C4-2B (cell line): ENCODE results near the gene KRTAP10-10.
A peak's percentile ranks its signal among the peaks of the same experiment; 100 is the strongest.

ENCODE experiments used
- H3K27ac ChIP-seq: fragments of 450-650 bp; 2 replicates; pipeline ENCODE4 v1.5.1; 2017
- ZFX ChIP-seq: fragments of 450-650 bp; IDR thresholded peaks from 2 replicates; pipeline ENCODE4 v1.6.1; 2017
- TF ChIP-seq, protein P1 (sequence below): fragments of 450-650 bp; conservative IDR thresholded peaks from 2 replicates; pipeline ENCODE4 v1.5.1; 2017; ENCODE audit warnings: mild to moderate bottlenecking

Gene KRTAP10-10

DNA sequence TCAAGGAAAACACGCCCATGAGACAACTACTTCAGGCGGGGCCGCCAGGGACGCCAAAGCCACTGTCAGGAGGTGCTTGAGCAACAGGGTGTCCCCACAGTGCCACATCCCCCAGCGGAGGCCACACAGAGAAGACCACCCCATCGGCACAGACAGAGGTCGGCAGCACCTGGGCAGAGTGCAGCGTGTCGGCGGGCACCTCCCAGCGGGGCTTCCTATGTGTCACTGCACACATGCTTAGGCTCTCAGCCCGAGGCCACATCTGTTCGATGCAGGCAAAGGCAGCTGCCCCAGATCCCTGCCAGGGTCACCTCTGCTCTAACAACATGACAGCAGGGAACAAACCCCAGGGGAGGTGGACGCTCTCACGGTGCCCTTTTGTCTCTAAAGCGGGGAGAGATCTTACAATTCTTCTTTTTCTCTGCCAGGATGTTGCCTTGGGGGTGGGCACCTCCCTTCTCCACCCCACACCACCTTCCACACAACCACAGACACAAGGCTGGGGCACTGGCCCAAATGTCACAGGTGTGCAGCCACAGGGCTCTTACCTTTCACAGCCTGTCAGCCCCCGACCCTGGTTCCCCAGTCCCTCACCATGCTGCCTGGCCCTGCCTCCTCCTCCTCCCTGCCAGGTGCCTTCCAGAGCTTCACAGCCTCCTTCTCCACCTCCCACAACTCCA lies 21.1 kb upstream of the KRTAP10-10 start:
- TF ChIP-seq, protein P1, sequence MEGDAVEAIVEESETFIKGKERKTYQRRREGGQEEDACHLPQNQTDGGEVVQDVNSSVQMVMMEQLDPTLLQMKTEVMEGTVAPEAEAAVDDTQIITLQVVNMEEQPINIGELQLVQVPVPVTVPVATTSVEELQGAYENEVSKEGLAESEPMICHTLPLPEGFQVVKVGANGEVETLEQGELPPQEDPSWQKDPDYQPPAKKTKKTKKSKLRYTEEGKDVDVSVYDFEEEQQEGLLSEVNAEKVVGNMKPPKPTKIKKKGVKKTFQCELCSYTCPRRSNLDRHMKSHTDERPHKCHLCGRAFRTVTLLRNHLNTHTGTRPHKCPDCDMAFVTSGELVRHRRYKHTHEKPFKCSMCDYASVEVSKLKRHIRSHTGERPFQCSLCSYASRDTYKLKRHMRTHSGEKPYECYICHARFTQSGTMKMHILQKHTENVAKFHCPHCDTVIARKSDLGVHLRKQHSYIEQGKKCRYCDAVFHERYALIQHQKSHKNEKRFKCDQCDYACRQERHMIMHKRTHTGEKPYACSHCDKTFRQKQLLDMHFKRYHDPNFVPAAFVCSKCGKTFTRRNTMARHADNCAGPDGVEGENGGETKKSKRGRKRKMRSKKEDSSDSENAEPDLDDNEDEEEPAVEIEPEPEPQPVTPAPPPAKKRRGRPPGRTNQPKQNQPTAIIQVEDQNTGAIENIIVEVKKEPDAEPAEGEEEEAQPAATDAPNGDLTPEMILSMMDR: no peak
- TF ChIP-seq ZFX: no peak
- no peak overlapping the region for H3K27ac ChIP-seq

DNA sequence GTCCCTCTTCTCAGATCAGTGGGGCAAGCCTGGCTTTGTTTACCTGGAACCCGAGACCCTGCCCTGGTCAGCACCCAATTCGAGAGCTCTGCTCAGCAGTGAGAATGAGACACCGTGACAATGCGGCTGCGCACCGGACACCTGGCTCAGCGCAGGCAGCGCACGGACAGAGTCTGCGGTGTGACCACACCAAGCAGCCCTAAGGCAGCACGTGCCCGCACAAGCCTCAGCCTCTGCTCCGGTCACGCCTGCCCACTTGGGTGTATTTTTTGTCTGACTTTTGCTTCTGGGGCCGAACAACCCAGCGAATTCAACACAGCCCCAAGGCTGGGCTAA lies 20.6 kb upstream of the KRTAP10-10 start:
- H3K27ac ChIP-seq: no peak overlapping the region
- no peak for TF ChIP-seq ZFX
- TF ChIP-seq, protein P1: no peak

DNA sequence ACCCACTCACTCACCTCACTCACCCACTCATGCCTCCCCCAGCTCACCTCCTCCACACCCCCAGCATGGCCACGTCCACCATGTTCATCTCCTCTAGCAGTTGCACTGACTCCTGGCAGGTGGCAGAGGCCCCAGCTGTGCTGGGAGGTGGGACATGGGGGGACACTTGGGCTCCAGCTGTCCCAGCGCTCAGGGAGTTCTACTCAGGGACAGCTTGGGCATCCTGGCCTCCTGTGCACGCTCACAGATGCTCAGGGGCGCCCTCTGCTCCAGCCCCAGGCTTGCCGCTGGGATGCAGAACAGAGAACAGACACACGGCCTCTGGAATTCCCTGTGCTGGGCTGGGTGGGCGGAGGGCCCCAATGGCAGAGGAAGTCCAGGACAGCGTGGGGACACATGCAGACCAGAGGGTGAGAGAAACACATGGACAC lies 20.1 kb upstream of the KRTAP10-10 start:
- TF ChIP-seq ZFX: no peak
- TF ChIP-seq, protein P1: no peak
- no peak overlapping the region for H3K27ac ChIP-seq

DNA sequence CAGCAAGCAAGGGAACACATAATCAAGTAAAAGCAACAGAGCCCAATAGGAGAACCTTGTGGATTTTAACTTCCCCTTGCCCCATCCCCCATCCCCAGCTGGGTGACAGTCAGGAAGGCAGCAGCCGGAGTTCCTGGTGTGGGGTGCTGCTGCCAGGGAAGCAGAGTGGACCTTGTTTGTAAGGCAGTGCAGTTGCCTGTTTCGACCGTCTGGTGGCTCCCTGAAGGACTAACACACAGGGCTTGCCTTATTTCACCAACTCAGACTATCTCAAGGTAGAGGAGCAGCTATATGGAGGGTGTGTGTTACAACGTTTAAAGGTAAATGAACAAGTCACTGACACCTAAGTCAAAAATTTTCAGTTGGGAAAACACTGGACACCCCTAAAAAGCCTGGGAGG lies 18.7 kb upstream of the KRTAP10-10 start:
- TF ChIP-seq, protein P1: peak; percentile 49
- no peak for TF ChIP-seq ZFX
- no peak overlapping the region for H3K27ac ChIP-seq

DNA sequence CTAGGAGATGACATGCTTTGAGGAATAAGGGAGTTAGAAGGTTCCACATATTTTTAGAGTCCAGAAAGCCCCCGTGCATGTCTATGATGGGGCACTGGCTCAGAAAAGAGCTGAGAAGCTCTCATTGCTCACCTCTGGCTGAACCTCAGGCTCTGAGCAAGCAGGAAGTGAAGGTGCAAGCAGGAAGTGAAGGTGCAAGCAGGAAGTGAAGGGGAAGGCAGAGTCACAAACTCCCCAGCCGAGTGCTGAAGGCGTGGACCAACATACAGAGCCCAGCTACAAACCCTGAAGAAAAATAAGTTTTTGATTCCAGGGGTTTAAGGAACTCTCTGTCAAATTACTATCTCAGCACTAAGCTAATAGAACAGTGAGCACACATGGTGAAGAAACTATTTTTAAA lies 18.2 kb upstream of the KRTAP10-10 start:
- no peak overlapping the region for H3K27ac ChIP-seq
- TF ChIP-seq, protein P1: no peak; the same call in 1 of the 2 replicates
- no peak for TF ChIP-seq ZFX

DNA sequence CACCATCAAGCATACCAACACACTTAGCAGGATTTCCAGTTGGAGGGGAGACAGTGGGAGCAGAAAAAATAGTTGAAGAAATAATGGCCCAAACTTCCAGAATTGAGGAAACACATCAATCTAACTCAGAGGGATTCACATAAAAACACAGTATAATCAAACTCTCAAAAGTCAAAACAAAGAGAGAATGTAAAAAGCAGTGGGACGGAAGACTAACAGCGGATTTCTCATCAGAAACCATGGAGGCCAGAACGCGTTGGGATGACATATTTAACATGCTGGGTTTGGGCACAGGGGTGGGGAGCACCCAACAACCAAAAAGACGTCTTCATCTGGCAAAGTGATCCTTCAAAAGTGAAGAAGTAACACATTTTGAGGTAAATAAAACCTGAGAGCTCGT lies 17.3 kb upstream of the KRTAP10-10 start:
- H3K27ac ChIP-seq: no peak overlapping the region
- TF ChIP-seq, protein P1: no peak
- no peak for TF ChIP-seq ZFX

DNA sequence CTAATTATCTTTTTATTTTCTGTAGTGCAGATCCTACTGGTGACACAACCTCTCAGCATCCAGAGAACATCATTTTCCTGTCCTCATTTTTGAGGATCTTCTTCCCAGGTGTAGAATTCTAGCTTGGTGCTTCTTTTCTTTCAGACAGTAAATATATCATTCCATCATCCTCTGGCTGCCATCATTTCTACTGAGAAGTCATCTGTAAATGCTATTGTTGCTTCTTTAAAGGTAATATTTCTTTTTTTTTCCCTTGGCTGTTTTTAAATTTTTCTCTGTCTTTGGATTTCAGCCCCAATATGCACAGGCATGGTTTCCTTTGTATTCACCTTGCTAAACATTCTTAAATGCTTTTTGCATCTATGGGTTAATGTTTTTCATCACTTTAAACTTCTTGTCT lies 13.6 kb upstream of the KRTAP10-10 start:
- TF ChIP-seq ZFX: no peak
- TF ChIP-seq, protein P1: no peak

More for the DNA sequence above, 13.6 kb upstream of the KRTAP10-10 start:
- no peak overlapping the region for H3K27ac ChIP-seq
